GM19467 (cell line): ENCODE measurements around the gene SLC22A12.

Source experiments
- ATAC-seq: cut with Tn5 transposase; IDR thresholded peaks from one replicate; pipeline ENCODE4 v1.9.1; 2021; ENCODE audit warnings: mild to moderate bottlenecking, moderate library complexity; ENCODE audit not compliant: unreplicated experiment

The SLC22A12 gene

DNA sequence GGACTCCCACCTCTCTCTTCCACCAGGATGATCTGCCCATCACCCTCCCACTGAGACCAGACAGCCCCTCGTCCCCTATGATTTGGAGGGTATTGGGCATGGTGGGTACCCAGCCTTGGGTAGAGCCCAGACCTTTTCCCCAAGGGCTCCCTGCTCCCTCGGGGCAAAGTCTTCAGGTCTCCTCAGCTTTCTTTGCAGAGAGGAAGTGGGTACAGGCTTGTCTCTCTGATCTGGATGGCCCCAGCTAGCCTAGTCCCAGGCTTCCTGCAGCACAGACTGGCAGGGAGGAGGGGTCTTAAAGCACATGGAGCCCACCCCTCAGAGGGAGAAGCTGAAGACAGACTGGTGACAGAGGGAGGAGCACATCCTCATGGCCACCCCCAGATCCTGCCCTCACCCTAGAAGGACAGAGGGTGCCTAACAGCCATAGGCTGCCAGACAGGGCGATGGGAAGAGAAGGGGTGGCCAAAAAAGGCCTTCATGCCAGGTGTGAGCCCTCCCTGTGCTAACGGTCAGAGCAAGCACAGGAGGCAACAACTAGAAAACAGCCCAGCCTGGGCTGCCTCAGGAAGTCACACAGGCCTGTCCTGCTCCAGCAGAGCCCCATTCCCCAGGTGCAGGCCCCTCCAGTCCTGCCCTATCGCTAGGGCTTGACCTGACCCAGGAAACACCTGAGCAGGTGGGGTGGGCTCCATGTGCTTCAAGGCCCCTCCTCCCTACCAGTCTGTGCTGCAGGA lies 30.4 kb downstream of the SLC22A12 start:
- no peak for ATAC-seq

- no peak for ATAC-seq
Measured at GRCh38 chr11:64622681-64623080, 31.7 kb downstream of the SLC22A12 start.

DNA sequence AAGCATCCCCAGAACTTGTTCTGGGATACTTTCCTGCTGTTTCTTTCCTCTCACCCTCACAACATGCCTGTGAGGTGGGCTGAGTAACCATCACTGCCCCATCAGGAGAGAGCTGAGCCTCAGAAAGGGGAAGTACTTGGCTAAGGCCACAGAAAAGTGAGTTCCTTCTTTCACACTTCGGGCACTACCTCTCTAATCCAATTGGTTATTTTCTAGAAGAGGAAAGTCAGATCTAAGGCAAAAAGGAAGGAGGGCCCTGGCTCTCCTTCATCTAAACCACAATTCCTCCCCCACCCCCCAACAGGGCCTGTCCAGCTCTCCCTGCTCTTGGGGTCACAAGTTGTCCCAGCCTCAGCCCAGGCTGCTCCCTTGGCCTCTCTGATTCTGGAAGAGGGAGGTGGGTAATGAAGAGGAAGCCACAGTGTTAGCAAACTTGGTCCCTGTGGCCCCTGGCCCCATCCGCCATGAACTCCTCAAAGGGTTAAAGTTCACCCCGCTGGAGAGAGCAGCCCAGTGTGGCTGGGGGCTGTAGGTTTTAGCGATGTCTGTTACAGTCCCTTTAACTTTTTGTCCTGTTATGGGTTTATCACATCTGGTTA lies 34.0 kb downstream of the SLC22A12 start:
- no peak for ATAC-seq

DNA sequence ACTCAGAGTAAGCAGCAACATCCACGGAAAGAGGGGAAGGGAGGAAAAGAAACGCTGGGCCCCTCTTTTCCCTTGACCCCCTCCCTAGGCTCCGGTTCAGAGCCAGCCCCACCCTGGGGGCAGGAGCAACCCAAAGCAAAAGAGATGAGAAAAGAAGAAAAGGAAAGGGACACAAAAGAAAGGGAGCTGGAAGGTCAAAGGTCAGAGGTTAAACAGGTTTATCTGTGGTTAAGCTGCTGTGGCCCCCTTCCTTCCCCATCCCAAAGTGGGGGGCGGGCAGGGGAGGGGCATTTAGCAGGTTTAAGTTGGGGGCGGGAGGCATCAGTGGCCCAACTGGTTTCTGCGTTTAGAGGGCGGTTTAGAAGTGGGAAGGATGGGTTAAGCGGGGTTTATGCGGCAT lies 35.6 kb downstream of the SLC22A12 start:
- ATAC-seq = no peak

DNA sequence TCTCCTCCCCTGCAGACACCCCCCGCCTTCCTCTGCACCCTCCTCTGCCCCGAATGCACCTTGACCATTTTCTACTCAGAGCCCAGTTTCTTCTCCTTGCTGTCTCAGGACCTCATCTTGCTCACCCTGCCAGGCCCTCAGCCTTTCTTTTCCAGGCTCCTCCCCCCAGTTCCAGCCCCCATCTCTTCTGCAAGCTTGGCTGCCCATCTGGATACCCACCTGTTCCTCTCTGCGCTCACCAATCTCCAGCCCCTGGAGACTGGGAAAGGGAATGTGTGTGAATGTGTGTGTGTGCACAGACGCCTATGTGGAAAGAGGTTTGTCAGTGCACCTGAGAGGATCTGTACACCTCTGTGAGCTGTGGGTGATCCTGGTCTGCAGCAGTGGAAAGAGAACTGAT lies 36.4 kb downstream of the SLC22A12 start:
- no peak for ATAC-seq

GRCh38 chr11:64628596-64628995 lies 37.6 kb downstream of the SLC22A12 start:
- no peak for ATAC-seq

- no peak for ATAC-seq
Measured at GRCh38 chr11:64629103-64629502, 38.1 kb downstream of the SLC22A12 start.

DNA sequence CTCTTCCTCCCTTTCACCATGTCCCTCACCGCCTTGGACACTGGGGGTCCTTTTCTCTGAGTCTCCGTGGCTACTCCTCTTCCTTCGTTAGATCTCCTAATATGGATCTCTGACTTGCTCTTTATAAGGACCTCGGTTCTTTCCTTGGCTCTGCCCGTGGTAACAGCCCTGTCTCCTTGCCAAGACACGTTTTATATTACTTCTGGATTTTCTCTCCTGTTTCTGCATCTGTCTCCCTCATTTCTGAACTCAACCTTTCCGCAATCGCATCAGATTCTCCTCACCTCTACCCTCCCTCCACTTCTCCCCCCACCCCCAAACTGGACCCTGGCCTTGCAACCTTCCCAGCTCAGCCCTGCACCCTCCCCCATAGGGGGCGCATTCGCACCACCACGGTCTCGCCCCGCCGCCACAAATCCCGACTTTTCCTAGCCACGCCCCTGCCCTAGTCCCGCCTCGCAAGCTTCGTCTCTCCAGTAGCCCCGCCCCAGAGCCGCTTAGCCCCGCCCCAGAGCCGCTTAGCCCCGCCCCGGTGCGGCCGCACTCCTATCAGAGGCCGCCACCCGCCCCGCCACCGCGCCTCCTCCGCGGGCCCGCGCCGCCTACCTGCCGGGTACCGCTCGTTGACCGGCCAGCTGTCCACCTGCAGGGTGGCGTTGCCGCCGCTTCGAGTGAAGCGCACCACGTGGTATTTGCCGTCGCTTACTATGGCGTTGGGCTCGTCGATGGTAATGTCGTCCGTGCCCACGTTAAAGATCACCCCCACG lies 39.0 kb downstream of the SLC22A12 start:
- ATAC-seq = no peak

DNA sequence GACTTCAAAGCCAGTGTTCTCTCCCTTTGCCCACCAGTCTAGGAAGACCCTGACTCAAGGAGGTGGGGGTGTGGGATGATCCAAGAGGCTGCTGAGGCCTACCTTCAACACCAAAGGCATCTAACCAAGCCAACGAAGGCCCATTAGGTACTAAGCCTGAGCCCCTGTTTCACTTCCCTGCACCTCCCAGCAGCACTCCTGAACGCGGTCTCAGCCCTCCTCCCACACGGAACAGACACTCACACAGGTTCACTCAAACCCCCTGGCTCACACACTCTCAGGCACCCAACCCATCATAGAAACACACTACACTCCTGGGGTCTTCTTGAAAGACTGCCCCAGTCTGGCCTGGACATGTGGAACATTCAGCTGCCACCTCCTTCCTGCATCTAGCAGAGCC lies 40.7 kb downstream of the SLC22A12 start:
- no peak for ATAC-seq

DNA sequence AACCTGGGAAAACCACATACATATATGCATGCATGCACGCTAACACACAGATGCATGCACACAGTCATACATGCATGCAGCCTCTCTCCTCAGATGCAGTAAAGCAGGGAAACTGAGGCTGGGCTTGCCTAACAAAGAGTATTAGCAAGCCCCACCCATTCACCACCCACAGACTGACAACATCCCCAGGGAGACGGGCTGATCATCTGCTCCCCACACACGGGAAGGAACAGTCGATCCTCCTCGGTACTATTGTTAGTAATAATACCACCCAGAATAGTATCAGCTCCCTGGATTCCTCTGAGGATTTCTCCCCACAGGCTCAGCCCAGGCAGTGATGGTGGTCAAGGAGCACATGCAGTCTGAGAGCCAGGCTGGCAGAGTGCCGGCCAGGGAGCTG lies 41.2 kb downstream of the SLC22A12 start:
- no peak for ATAC-seq

- no peak for ATAC-seq
Measured at GRCh38 chr11:64632654-64633053, 41.6 kb downstream of the SLC22A12 start.

DNA sequence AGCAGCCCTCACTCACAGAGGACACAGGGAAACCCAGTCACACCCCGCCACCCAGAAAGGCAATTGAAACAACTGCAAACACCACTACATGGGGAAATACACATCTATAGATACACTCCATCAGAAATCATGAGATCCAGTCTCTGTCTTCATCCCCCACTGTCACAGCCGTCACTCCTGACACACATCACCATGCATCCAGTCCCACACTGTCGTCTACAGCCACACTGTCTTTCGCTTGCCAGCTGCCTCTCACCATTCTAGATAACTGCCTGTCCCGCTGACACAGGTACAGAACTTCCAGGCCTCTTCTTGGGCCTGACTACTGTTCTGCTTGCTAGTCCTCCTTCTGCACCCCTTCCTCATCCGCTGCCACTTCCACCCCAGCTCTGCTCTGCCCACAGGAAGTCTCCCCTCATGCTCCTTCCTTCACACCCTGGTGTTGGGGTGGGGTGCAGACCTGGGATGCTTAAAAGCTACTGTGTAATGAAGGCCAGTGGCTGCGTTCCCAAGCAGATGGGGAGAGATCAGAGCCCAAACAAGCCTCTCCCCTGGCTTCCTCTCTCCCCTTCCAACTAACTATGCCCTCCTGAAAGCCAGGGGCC lies 42.6 kb downstream of the SLC22A12 start:
- ATAC-seq = no peak

DNA sequence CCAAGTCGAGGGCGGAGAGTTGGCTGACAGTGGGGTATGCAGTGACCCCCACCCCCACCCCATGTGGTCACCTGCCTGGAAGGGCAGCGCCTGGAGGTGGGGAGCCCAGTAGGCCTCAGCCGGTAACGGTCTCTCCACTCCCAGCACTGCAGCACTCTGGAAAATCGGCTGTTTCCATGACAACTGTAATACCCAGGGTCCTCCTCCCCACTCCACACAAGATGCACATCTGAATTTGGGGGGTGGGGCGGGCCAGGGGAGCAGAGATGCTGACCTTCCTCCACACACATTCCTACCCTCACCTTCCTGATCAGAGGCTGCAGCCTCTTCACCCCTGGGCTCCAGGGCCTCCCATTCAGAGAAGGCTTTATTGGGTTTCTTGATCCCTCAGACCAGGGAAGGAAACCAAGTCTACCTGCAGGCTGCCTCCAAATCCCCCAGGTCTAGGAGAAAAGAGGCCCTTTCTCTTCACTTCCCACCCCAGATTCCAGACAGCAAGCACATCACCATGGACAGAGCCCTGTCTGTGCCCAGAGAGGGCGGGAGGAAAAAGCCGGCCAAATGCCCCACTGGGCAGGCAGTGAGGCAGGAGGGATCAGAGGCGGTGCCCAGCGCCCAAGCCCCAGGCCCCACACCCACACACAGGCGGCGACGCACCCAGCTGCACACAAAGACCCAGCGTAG lies 46.5 kb downstream of the SLC22A12 start:
- no peak for ATAC-seq

DNA sequence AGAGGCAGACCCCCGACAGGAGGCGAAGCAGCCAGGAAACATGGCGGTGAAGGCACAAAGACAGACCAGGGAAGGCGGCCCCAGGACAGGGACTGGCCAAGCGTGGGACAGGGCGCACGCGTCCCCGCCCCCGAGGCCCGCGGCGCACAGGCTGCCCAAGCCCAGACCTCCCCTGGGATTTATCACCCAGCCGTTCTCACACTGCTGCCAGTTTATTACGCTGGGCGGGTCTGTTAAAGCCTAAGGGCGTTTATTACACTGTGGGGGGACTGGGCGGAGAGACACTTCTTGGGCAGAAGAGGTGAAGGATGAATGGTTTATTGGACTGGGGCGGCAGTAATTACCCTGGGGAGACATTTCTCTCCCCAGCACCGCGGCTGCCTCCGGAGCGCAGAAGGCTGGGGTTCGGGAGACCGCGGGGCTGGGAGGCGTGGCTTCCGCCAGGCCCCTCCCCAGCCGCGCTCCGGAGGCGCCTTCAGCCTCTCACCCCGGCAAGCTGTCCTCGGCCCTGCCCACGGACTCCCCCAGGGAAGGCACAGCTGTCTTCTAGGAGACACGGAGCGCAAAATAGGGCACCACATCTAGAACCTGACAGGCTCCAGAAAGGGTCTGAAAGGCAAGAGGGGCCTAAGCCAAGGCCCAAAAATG lies 47.1 kb downstream of the SLC22A12 start:
- no peak for ATAC-seq

- ATAC-seq = no peak
Measured at GRCh38 chr11:64638829-64639228, 47.8 kb downstream of the SLC22A12 start.

DNA sequence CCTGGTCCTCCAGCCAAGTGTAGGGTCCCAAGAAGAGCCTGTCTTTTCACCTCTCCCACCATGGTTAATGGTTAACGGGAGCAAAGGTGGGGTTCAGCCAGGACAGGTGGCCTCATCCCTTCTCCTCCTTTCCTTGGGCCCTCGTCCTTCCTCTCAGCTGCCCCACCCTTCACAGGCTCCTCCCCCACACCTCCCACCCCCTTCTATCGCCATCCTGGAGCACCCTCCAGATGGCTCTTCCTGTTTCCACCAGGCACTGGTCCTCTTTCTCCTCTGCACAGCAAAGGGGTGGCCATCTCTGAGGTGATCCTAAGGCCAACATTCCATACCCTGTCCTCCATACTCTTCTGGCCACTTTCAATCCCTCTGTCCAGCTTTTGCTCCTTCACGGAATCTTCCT lies 48.9 kb downstream of the SLC22A12 start:
- ATAC-seq = no peak

DNA sequence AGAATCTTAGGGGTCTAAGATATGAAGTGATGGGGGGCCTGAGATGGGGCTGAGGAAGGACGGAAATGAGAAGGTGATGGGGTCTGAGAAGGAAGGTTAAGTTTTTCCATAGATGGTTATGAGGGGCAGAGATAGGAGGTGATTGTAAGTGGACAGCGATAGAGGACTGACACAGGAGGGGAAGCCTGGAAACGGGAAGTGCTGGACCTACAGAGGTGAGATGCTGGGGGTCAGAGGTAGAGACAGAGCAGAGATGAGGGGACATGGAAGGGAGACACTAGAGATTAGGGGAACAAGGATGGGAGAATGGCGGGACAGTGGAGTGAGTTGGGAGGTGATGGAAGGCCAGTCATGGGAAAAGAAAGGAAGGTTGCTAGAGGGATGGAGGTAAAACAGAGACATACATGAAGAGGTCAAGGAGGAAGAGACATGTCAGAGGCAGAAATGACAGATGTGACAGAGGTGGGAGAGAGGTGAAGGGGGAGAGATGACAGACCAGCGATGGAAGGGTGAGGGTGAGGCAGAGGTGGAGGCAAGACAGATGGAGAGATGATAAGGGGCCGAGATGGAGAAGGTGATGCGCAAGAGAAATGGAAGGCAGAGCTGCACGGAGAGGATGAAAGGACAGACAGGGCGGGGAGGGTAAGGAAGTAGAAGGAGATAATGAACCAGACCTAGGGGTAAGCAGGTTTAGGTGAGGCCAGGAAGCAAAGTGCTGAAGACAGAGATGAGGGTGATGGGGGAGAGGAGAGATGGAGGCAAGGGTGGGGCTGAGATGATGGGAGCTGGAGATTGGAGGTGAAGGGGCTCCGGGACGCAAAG lies 50.8 kb downstream of the SLC22A12 start:
- ATAC-seq = no peak

DNA sequence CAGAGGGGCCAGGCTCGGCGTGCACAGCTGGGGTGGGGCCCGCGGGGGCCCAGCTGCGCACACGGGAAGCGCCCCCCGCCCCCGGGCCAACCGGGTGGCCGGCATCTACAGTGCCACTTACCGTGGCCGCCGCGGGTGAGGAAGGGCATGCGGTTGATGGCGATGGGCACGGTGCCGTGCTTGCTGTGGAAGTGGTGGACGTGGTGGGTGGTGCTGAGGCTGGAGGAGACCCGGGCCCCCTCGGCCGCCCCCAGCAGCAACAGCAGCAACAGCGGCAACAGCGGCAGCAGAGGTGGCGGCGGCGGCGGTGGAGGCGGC lies 51.4 kb downstream of the SLC22A12 start:
- ATAC-seq = no peak

- no peak for ATAC-seq
Measured at GRCh38 chr11:64642871-64643255, 51.8 kb downstream of the SLC22A12 start.
